K562 (cell line): Measurements from ENCODE around the gene HMOX2. TPM values are rescaled to one million over a fixed set of nuclear protein-coding genes. Genes with fewer than 3 reads are reported as not detected.

Experiments
- ATAC-seq: fragments of 200-7000 bp; cut with Tn5 transposase; 3 replicates; pipeline ENCODE4 v1.9.1; 2020; ENCODE audit warnings: moderate library complexity
- BruUV-seq: library from RNA; stranded (reverse); fragments of 400-500 nt; replicated peaks from 2 replicates; lab custom pipeline; 2021; lab: Mats Ljungman, UMichigan
- CTCF ChIA-PET: fragments of 300-600 bp; formaldehyde crosslinking; extraction: SDS; loops from one replicate; lab custom pipeline; 2021; ENCODE audit warnings: low intra/inter-chr PET ratio; lab: Yijun Ruan, JAX
- POLR2A ChIA-PET: fragments of 300-600, 350-650 bp; sonication (Branson Sonifier 250); formaldehyde crosslinking; extraction: SDS; loops from one replicate; lab custom pipeline; 2021; ENCODE audit warnings: antibody characterized with exemption, inconsistent platforms; lab: Yijun Ruan, JAX
- DNase-seq, 4 experiments: peaks; one replicate each; pipeline versions ENCODE4 v3.0.0 to v3.0.0-alpha.2; 2011 to 2018; ENCODE audit warnings: low spot score in 3 of 4, mixed read lengths in 3 of 4; ENCODE audit errors: extremely low read depth in 1 of 4
- FAIRE-seq: peaks from 2 replicates; lab custom pipeline; 2011; peaks lifted over from hg19 to GRCh38; lab: Jason Lieb, UNC
- H2AFZ ChIP-seq: 2 replicates; pipeline ENCODE4 v1.6.0; 2011; ENCODE audit warnings: low read depth, low read length, control low read depth, inconsistent platforms
- H3K27ac ChIP-seq: fragments of 200-600 bp; 3 replicates; pipeline ENCODE4 v1.8.0; 2011; ENCODE audit warnings: low read depth, mild to moderate bottlenecking, control low read depth, inconsistent platforms, low read length, moderate library complexity, mixed read lengths; ENCODE audit errors: extremely low read depth
- H3K27me3 ChIP-seq, 2 experiments: fragments of 300-600 bp in 1 of 2; 2 replicates in 1 of 2; 3 replicates in 1 of 2; pipeline versions ENCODE4 v1.6.0 to v1.8.0; 2011; ENCODE audit warnings: inconsistent platforms in 2 of 2, low read length in 2 of 2, mild to moderate bottlenecking in 1 of 2, mixed read lengths in 1 of 2, moderate library complexity in 1 of 2; ENCODE audit not compliant: control insufficient read depth in 2 of 2, insufficient read depth in 2 of 2
- H3K36me3 ChIP-seq: fragments of 300-600 bp; 3 replicates; pipeline ENCODE4 v1.8.0; 2011; ENCODE audit warnings: mild to moderate bottlenecking, low read length, inconsistent platforms; ENCODE audit not compliant: control insufficient read depth, insufficient read depth
- H3K4me1 ChIP-seq, 2 experiments: fragments of 200-600 bp in 1 of 2; replicated peaks in 1 of 2; 2 replicates in 1 of 2; 3 replicates in 1 of 2; pipeline versions ENCODE4 v1.5.1 to v1.8.0; 2011; ENCODE audit warnings: inconsistent platforms in 2 of 2, low read length in 2 of 2, mild to moderate bottlenecking in 1 of 2, mixed read lengths in 1 of 2, moderate library complexity in 1 of 2; ENCODE audit not compliant: control insufficient read depth in 2 of 2, insufficient read depth in 2 of 2
- H3K4me2 ChIP-seq: 2 replicates; pipeline ENCODE4 v1.6.1; 2011; ENCODE audit warnings: low read length, control low read depth, inconsistent platforms, mixed read lengths; ENCODE audit not compliant: insufficient read depth
- H3K4me3 ChIP-seq: fragments of 200-600 bp; sonication (generic), shearing (Covaris generic); 2 replicates; pipeline ENCODE4 v1.5.1; 2016; ENCODE audit warnings: control low read depth, inconsistent platforms
- H3K79me2 ChIP-seq: fragments of 200-600 bp; 3 replicates; pipeline ENCODE4 v1.8.0; 2011; ENCODE audit warnings: low read length, inconsistent platforms; ENCODE audit not compliant: control insufficient read depth, insufficient read depth
- H3K9ac ChIP-seq, 2 experiments: 2 replicates each; pipeline versions ENCODE4 v1.6.0 to v1.6.1; 2011; ENCODE audit warnings: low read depth in 2 of 2, low read length in 2 of 2, control low read depth in 1 of 2, inconsistent platforms in 1 of 2, mild to moderate bottlenecking in 1 of 2, mixed read lengths in 1 of 2; ENCODE audit not compliant: insufficient read depth in 1 of 2
- H3K9me1 ChIP-seq: one replicate; pipeline ENCODE4 v1.6.0; 2011; ENCODE audit warnings: inconsistent platforms, mild to moderate bottlenecking, low read length, moderate library complexity; ENCODE audit not compliant: control insufficient read depth, insufficient read depth
- H3K9me3 ChIP-seq: replicated peaks from 2 replicates; pipeline ENCODE4 v1.5.1; 2011; ENCODE audit warnings: low read depth, low read length, inconsistent platforms; ENCODE audit not compliant: control insufficient read depth, insufficient read depth
- H4K20me1 ChIP-seq: replicated peaks from 2 replicates; pipeline ENCODE4 v1.6.1; 2011; ENCODE audit warnings: low read length, inconsistent platforms, mixed read lengths; ENCODE audit not compliant: control insufficient read depth, insufficient read depth
- PPARD ChIP-seq: fragments of 250-450 bp; sonication (Bioruptor Pico); IDR thresholded peaks from 2 replicates; pipeline ENCODE4 v1.8.0; 2022; ENCODE audit warnings: inconsistent platforms, mild to moderate bottlenecking, moderate library complexity
- PREB ChIP-seq: sonication (generic); formaldehyde crosslinking; IDR thresholded peaks from 2 replicates; pipeline ENCODE4 v1.8.1; 2023; ENCODE audit warnings: mild to moderate bottlenecking, missing genetic modification reagents
- RBM22 ChIP-seq: fragments of 200-400 bp; formaldehyde crosslinking; IDR thresholded peaks from 2 replicates; pipeline ENCODE4 v1.6.1; 2018; ENCODE audit warnings: low read length, low read depth; ENCODE audit not compliant: poor library complexity, severe bottlenecking
- TEAD4 ChIP-seq, 2 experiments: sonication (generic) in 1 of 2; formaldehyde crosslinking in 1 of 2; IDR thresholded peaks; 2 replicates each; pipeline versions ENCODE4 v1.6.1 to v1.8.0; 2012 to 2022; ENCODE audit warnings: borderline replicate concordance in 1 of 2, inconsistent platforms in 1 of 2, low read length in 1 of 2, mild to moderate bottlenecking in 1 of 2, missing genetic modification reagents in 1 of 2
- TGIF2 ChIP-seq: sonication (generic); formaldehyde crosslinking; IDR thresholded peaks from 2 replicates; pipeline ENCODE4 v1.8.1; 2022; ENCODE audit warnings: mild to moderate bottlenecking, missing genetic modification reagents, moderate library complexity
- ZMIZ1 ChIP-seq, 2 experiments: fragments of 150-350 bp in 1 of 2; IDR thresholded peaks; 2 replicates each; pipeline ENCODE4 v1.6.1; 2012 to 2016; ENCODE audit warnings: low read depth in 2 of 2, low read length in 2 of 2, mild to moderate bottlenecking in 1 of 2, moderate library complexity in 1 of 2
- ZNF165 ChIP-seq: fragments of 250-450 bp; sonication (Bioruptor Pico); IDR thresholded peaks from 2 replicates; pipeline ENCODE4 v1.4.0; 2020; ENCODE audit warnings: borderline replicate concordance
- ZNF583 ChIP-seq: fragments of 250-450 bp; sonication (Bioruptor Pico); IDR thresholded peaks from 2 replicates; pipeline ENCODE4 v1.4.0; 2020
- WGBS: fragments of 100-300 bp; shearing (Covaris generic); methylation state at CpG from one replicate; pipeline ENCODE4 v1.1.6; 2016; ENCODE audit warnings: low coverage, mixed read lengths; ENCODE audit not compliant: insufficient coverage; ENCODE audit errors: missing lambda C conversion rate; 5-methylcytosine and 5-hydroxymethylcytosine counted together
- in situ Hi-C: fragments of 300-500 bp; cut with MboI; formaldehyde crosslinking; loops from 4 replicates; pipeline ENCODE4 v1.15.0; 2018; ENCODE audit warnings: inconsistent platforms, mixed read lengths
- intact Hi-C: fragments of 100-400 bp; cut with micrococcal nuclease; formaldehyde crosslinking; loops from 2 replicates; pipeline ENCODE4 v1.14.2; 2022
- polyA plus RNA-seq, 8 experiments: library from polyadenylated mRNA; depleted of rRNA in 4 of 8; stranded (reverse) in 5 of 8; unstranded in 3 of 8; fragments of >200 nt; fragmentation: Nextera tagmentation in 2 of 8; fragmentation: Illumina TruSeq in 1 of 8; extraction: Ambion mirVana in 2 of 8; extraction: Trizol in 1 of 8; gene quantifications; 2 replicates each; pipeline versions ENCODE4 v1.2.1 to v1.2.3, GENCODE V29; 2011 to 2014; ENCODE audit warnings: inconsistent platforms in 1 of 8, missing spikeins in 1 of 8
- total RNA-seq, 7 experiments: library from RNA; depleted of rRNA in 6 of 7; stranded (reverse); fragments of >200 nt in 6 of 7; fragmentation: Illumina TruSeq in 2 of 7; extraction: Trizol in 2 of 7; gene quantifications; 2 replicates each; pipeline versions ENCODE4 v1.2.1 to v1.2.3, GENCODE V29; 2011 to 2021; ENCODE audit warnings: low replicate concordance in 1 of 7
- TF ChIP-seq, protein P1 (sequence below): sonication (generic); formaldehyde crosslinking; IDR thresholded peaks from 2 replicates; pipeline ENCODE4 v1.8.0; 2022; ENCODE audit warnings: mild to moderate bottlenecking, missing genetic modification reagents

The HMOX2 gene
- total and polyA plus RNA-seq, 9 of the 15 experiments (the other 6 are each of a cell fraction or from before 2014, with no cell fraction given): 26.8 to 87.4 (median 57.4) TPM

- CTCF ChIA-PET: no interaction called here
- POLR2A ChIA-PET: no interaction called here
- H3K27ac ChIP-seq: no peak overlapping the region
- H2AFZ ChIP-seq: no peak overlapping the region
- no peak overlapping the region for H3K4me2 ChIP-seq
- FAIRE-seq (no peak), DNase-seq (no peak), ATAC-seq (no peak)
- peak overlapping the region in 1 of 2 experiments; percentile 64; a peak in 2 of 4 replicates for H3K9ac ChIP-seq
- no peaks in the 10 kb centered on the region for H4K20me1 ChIP-seq
- 39% methylated on average over 13 of the region's 13 CpGs for WGBS
- intact Hi-C loops (no loop called here), in situ Hi-C loops (no loop called here)
- no peak overlapping the region for H3K4me3 ChIP-seq
- no peaks in the 10 kb centered on the region for H3K36me3 ChIP-seq
- peaks cover 10 to 40% of the 10 kb centered on the region in 2 experiments; a peak in 4 of 5 replicates for H3K27me3 ChIP-seq
- H3K4me1 ChIP-seq: peaks cover 0 to 17% of the 10 kb centered on the region in 2 experiments; a peak in 2 of 5 replicates
- no TSS peak for BruUV-seq
- H3K79me2 ChIP-seq: no peaks in the 10 kb centered on the region
- no peaks in the 10 kb centered on the region for H3K9me3 ChIP-seq
- no peaks in the 10 kb centered on the region for H3K9me1 ChIP-seq
- no peak for TF ChIP-seq ZNF583 (CRISPR knock-in tag)
- no peak for TF ChIP-seq ZMIZ1 (IDR thresholded peaks at IDR 0.05; ENCODE audit: low read depth in 2 of 2, low read length in 2 of 2)
- TF ChIP-seq PREB (CRISPR knock-in tag): no peak
- TF ChIP-seq TEAD4 (IDR thresholded peaks at IDR 0.05; ENCODE audit: low read length): no peak
- TF ChIP-seq TEAD4 (CRISPR knock-in tag; IDR thresholded peaks at IDR 0.05; ENCODE audit: borderline replicate concordance): no peak
- no peak for TF ChIP-seq RBM22
- no peak for TF ChIP-seq TGIF2 (CRISPR knock-in tag)
- TF ChIP-seq, protein P1, sequence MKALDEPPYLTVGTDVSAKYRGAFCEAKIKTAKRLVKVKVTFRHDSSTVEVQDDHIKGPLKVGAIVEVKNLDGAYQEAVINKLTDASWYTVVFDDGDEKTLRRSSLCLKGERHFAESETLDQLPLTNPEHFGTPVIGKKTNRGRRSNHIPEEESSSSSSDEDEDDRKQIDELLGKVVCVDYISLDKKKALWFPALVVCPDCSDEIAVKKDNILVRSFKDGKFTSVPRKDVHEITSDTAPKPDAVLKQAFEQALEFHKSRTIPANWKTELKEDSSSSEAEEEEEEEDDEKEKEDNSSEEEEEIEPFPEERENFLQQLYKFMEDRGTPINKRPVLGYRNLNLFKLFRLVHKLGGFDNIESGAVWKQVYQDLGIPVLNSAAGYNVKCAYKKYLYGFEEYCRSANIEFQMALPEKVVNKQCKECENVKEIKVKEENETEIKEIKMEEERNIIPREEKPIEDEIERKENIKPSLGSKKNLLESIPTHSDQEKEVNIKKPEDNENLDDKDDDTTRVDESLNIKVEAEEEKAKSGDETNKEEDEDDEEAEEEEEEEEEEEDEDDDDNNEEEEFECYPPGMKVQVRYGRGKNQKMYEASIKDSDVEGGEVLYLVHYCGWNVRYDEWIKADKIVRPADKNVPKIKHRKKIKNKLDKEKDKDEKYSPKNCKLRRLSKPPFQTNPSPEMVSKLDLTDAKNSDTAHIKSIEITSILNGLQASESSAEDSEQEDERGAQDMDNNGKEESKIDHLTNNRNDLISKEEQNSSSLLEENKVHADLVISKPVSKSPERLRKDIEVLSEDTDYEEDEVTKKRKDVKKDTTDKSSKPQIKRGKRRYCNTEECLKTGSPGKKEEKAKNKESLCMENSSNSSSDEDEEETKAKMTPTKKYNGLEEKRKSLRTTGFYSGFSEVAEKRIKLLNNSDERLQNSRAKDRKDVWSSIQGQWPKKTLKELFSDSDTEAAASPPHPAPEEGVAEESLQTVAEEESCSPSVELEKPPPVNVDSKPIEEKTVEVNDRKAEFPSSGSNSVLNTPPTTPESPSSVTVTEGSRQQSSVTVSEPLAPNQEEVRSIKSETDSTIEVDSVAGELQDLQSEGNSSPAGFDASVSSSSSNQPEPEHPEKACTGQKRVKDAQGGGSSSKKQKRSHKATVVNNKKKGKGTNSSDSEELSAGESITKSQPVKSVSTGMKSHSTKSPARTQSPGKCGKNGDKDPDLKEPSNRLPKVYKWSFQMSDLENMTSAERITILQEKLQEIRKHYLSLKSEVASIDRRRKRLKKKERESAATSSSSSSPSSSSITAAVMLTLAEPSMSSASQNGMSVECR (CRISPR knock-in tag): no peak
- TF ChIP-seq PPARD: no peak
- no peak for TF ChIP-seq ZNF165
Observed at GRCh38 chr16:4534151-4534790, 58.1 kb downstream of the HMOX2 start.
